HCT116 (cell line): Measurements from ENCODE around the gene BAIAP2L2. TPM values are rescaled to one million over a fixed set of nuclear protein-coding genes. Genes with fewer than 3 reads are reported as not detected.

Experiments
- ATAC-seq: fragments of 200-7000 bp; cut with Tn5 transposase; 2 replicates; pipeline ENCODE4 v1.9.1; 2020; ENCODE audit warnings: mild to moderate bottlenecking, moderate library complexity
- BruUV-seq: library from RNA; stranded (reverse); fragments of 400-500 nt; replicated peaks from 2 replicates; lab custom pipeline; 2021; lab: Mats Ljungman, UMichigan
- CTCF ChIA-PET: fragments of 300-600 bp; sonication (Branson Sonifier 250); formaldehyde crosslinking; loops from one replicate; lab custom pipeline; 2021; ENCODE audit warnings: antibody characterized with exemption; lab: Charles Lee
- POLR2A ChIA-PET: fragments of 300-600, 350-600 bp; sonication (Branson Sonifier 250); formaldehyde crosslinking; loops from one replicate; lab custom pipeline; 2021; ENCODE audit warnings: antibody characterized with exemption; lab: Charles Lee
- RAD21 ChIA-PET, 2 experiments: fragments of 300-600 bp; sonication (Branson Sonifier 250); formaldehyde crosslinking; loops; one replicate each; lab custom pipeline; 2023; ENCODE audit warnings: low total read pairs in 2 of 2; ENCODE audit not compliant: uncharacterized antibody in 2 of 2, unreplicated experiment in 2 of 2, low non-redundant PET in 1 of 2; lab: Charles Lee
- DNase-seq: peaks from one replicate; pipeline ENCODE4 v3.0.0-alpha.2; 2010; ENCODE audit warnings: low read depth, low spot score
- H2AFZ ChIP-seq: fragments of 200-600 bp; shearing (Covaris generic), sonication (generic); 2 replicates; pipeline ENCODE4 v1.6.1; 2017; ENCODE audit warnings: low read depth, mixed run types, mixed read lengths, antibody characterized with exemption, low read length; ENCODE audit not compliant: poor library complexity, severe bottlenecking
- H3K27ac ChIP-seq: 2 replicates; pipeline ENCODE4 v1.5.1; 2012; ENCODE audit warnings: low read depth, low read length
- H3K27me3 ChIP-seq: fragments of 200-600 bp; sonication (generic); 2 replicates; pipeline ENCODE4 v1.6.1; 2016; ENCODE audit warnings: mixed run types, low read length, mixed read lengths; ENCODE audit not compliant: insufficient read depth
- H3K36me3 ChIP-seq, 2 experiments: fragments of 200-500 bp in 1 of 2; fragments of 200-600 bp in 1 of 2; sonication (Bioruptor generic) in 1 of 2; sonication (generic) in 1 of 2; 2 replicates each; pipeline versions ENCODE4 v1.5.1 to v1.6.1; 2014 to 2016; ENCODE audit warnings: low read length in 2 of 2, inconsistent platforms in 1 of 2, mixed read lengths in 1 of 2, mixed run types in 1 of 2; ENCODE audit not compliant: insufficient read depth in 2 of 2, control insufficient read depth in 1 of 2
- H3K4me1 ChIP-seq, 2 experiments: fragments of 200-600 bp in 1 of 2; sonication (generic) in 1 of 2; 2 replicates each; pipeline versions ENCODE4 v1.5.1 to v1.6.1; 2012 to 2017; ENCODE audit warnings: low read length in 2 of 2, inconsistent platforms in 1 of 2, mild to moderate bottlenecking in 1 of 2, mixed read lengths in 1 of 2, mixed run types in 1 of 2, moderate library complexity in 1 of 2; ENCODE audit not compliant: insufficient read depth in 2 of 2, control insufficient read depth in 1 of 2
- H3K4me2 ChIP-seq: fragments of 200-600 bp; sonication (generic); 2 replicates; pipeline ENCODE4 v1.6.1; 2017; ENCODE audit warnings: mixed run types, low read length, mixed read lengths
- H3K4me3 ChIP-seq, 2 experiments: fragments of 200-600 bp in 1 of 2; sonication (generic) in 1 of 2; replicated peaks in 1 of 2; 2 replicates each; pipeline ENCODE4 v1.5.1; 2011 to 2016; ENCODE audit warnings: low read length in 2 of 2, control low read depth in 1 of 2, low read depth in 1 of 2, mild to moderate bottlenecking in 1 of 2, mixed read lengths in 1 of 2, mixed run types in 1 of 2
- H3K79me2 ChIP-seq: fragments of 200-600 bp; sonication (generic); 2 replicates; pipeline ENCODE4 v1.6.1; 2017; ENCODE audit warnings: mild to moderate bottlenecking, mixed run types, low read length, moderate library complexity, mixed read lengths; ENCODE audit not compliant: insufficient read depth
- H3K9ac ChIP-seq: fragments of 200-600 bp; sonication (generic); 2 replicates; pipeline ENCODE4 v1.6.1; 2016; ENCODE audit warnings: low read length, mixed read lengths
- H3K9me2 ChIP-seq: fragments of 200-600 bp; sonication (generic), shearing (Covaris generic); 2 replicates; pipeline ENCODE4 v1.6.1; 2017; ENCODE audit warnings: mixed run types, mild to moderate bottlenecking, moderate library complexity; ENCODE audit not compliant: insufficient read depth
- H3K9me3 ChIP-seq, 2 experiments: fragments of 200-500 bp in 1 of 2; fragments of 200-600 bp in 1 of 2; sonication (Bioruptor generic) in 1 of 2; sonication (generic) in 1 of 2; 2 replicates each; pipeline ENCODE4 v1.6.1; 2014 to 2017; ENCODE audit warnings: low read length in 2 of 2, mixed read lengths in 2 of 2, inconsistent platforms in 1 of 2, low read depth in 1 of 2, mild to moderate bottlenecking in 1 of 2, mixed run types in 1 of 2, moderate library complexity in 1 of 2; ENCODE audit not compliant: control insufficient read depth in 1 of 2, insufficient read depth in 1 of 2
- H4K20me1 ChIP-seq: fragments of 200-600 bp; sonication (generic), shearing (Covaris generic); 2 replicates; pipeline ENCODE4 v1.6.1; 2017; ENCODE audit warnings: mixed run types, mild to moderate bottlenecking, moderate library complexity; ENCODE audit not compliant: insufficient read depth
- CBX3 ChIP-seq: IDR thresholded peaks from 2 replicates; pipeline ENCODE4 v1.6.1; 2012; ENCODE audit warnings: low read depth
- EZH2phosphoT487 ChIP-seq: fragments of 200-600 bp; IDR thresholded peaks from 2 replicates; pipeline ENCODE4 v1.6.1; 2018; ENCODE audit warnings: antibody characterized with exemption, borderline replicate concordance
- FOSL1 ChIP-seq: IDR thresholded peaks from 2 replicates; pipeline ENCODE4 v1.6.1; 2012; ENCODE audit warnings: low read depth
- POLR2A ChIP-seq: IDR thresholded peaks from 2 replicates; pipeline ENCODE4 v1.7.0; 2011; ENCODE audit warnings: borderline replicate concordance; ENCODE audit not compliant: insufficient read depth, insufficient read length; ENCODE audit errors: extremely low read depth
- RAD21 ChIP-seq: IDR thresholded peaks from 2 replicates; pipeline ENCODE4 v1.6.1; 2012; ENCODE audit warnings: low read depth, mild to moderate bottlenecking
- SP1 ChIP-seq: IDR thresholded peaks from 2 replicates; pipeline ENCODE4 v1.6.1; 2012; ENCODE audit warnings: low read depth
- TCF7L2 ChIP-seq: IDR thresholded peaks from 2 replicates; pipeline ENCODE4 v1.7.0; 2011; ENCODE audit warnings: borderline replicate concordance, inconsistent platforms; ENCODE audit not compliant: insufficient read depth, insufficient read length; ENCODE audit errors: extremely low read depth
- ZFX ChIP-seq: fragments of 450-650 bp; IDR thresholded peaks from 2 replicates; pipeline ENCODE4 v1.6.1; 2017
- ZNF274 ChIP-seq: fragments of 200-500 bp; sonication (Bioruptor generic); IDR thresholded peaks from 2 replicates; pipeline ENCODE4 v1.6.1; 2014; ENCODE audit warnings: mild to moderate bottlenecking, low read depth, low read length, inconsistent platforms
- intact Hi-C: fragments of 100-400 bp; cut with micrococcal nuclease; formaldehyde crosslinking; loops from 2 replicates; pipeline ENCODE4 v1.10.0; 2022
- total RNA-seq: library from RNA; stranded (reverse); gene quantifications from one replicate; pipeline ENCODE4 v1.2.1, GENCODE V29; 2021; ENCODE audit not compliant: unreplicated experiment
- TF ChIP-seq, protein P1 (sequence below): IDR thresholded peaks from 2 replicates; pipeline ENCODE4 v1.6.1; 2012
- TF ChIP-seq, protein P2 (sequence below): IDR thresholded peaks from 2 replicates; pipeline ENCODE4 v1.6.1; 2011; ENCODE audit warnings: mild to moderate bottlenecking, low read length, moderate library complexity; ENCODE audit not compliant: insufficient replicate concordance; ENCODE audit errors: extremely low read depth

The BAIAP2L2 gene
- total RNA-seq, 1 experiment from 2014 or later = 1.0 TPM

- Histone ChIP-seq H3K9ac (no peak overlapping the region), H4K20me1 (no peaks in the 10 kb centered on the region), H3K27me3 (no peaks in the 10 kb centered on the region), H3K4me3 (no peak overlapping the region), H3K4me1 (peaks cover 3 to 13% of the 10 kb centered on the region in 2 experiments; a peak in 3 of 4 replicates), H3K79me2 (no peaks in the 10 kb centered on the region), H3K4me2 (no peak overlapping the region), H3K9me3 (no peaks in the 10 kb centered on the region), H2AFZ (no peak overlapping the region), H3K36me3 (no peaks in the 10 kb centered on the region), H3K9me2 (no peaks in the 10 kb centered on the region), H3K27ac (no peak overlapping the region)
- CTCF ChIA-PET = interaction anchor here (0.6 to 6.8 kb wide), 3 partner anchors 11 to 108 kb away, joined by 3 to 37 read pairs (median 6); no protein-coding TSS in a partner anchor
- TF ChIP-seq EZH2phosphoT487 (no peak), FOSL1 (no peak), RAD21 (no peak), ZFX (no peak), POLR2A (no peak)
- POLR2A ChIA-PET = interaction anchor here (0.9 to 1.5 kb wide), 2 partner anchors 52 to 377 kb away, joined by 3 to 5 read pairs; no protein-coding TSS in a partner anchor
- ATAC-seq (no peak), DNase-seq (no peak)
- RAD21 ChIA-PET = interaction anchor here (1.2 to 1.5 kb wide), 2 partner anchors 51 to 52 kb away, joined by 4 to 6 read pairs; no protein-coding TSS in a partner anchor
- intact Hi-C loops = loop anchor here (5.0 kb wide), 1 partner anchor 51 kb away; no protein-coding TSS in a partner anchor
- BruUV-seq = no TSS peak
Measured at GRCh38 chr22:38103641-38104040, 6.8 kb downstream of the BAIAP2L2 start.

DNA sequence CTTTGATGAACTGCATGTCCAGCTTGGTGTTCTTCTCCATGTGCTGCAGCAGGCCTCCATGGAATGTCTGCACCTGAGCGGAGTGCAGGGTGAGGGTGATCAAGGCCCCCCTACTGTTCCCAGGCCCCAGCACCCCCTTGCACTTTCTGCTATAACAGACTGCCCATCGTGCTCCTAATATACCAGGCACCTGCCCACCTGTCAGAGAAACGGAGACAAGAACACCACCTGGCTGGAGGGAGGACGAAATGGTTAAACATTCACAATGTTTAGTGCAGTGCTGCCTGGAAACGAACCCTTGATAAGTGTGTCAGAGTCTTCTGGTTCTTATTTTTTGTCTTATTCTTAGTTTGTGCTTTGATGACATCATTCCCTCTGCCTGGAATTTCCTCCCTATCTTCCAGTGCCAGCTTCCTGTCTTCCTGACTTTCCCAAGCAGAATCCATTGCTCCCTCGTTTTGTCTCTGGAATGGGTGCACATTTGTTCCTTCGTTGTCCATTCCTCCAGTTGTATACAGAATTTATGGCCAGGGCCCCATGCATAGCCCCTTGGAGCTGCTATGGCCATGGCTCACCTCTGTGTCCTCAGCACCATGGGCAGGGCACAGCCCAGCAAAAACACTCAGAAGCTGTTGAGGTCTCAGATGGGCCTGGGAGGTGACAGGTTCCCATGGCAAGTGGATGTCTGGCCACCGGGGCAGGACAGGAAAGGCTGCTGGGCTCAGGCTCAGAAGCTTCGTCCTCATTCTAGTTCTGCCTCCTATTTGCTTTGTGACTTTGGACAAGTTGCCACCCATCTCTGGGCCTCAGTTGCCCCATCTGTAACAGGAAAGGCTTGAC, 11.9 kb downstream of the BAIAP2L2 start:
- no peaks in the 10 kb centered on the region for H3K27me3 ChIP-seq
- no peaks in the 10 kb centered on the region for H3K36me3 ChIP-seq
- DNase-seq (no peak), ATAC-seq (no peak)
- H3K4me1 ChIP-seq = peaks cover 3 to 11% of the 10 kb centered on the region in 2 experiments; a peak in 2 of 4 replicates
- H3K9me2 ChIP-seq = no peaks in the 10 kb centered on the region
- no peaks in the 10 kb centered on the region for H3K79me2 ChIP-seq
- ChIA-PET CTCF (interaction anchor here (0.6 to 3.0 kb wide), 8 partner anchors 10 to 132 kb away, joined by 3 to 11 read pairs (median 6); no protein-coding TSS in a partner anchor), RAD21 (interaction anchor here (0.5 to 1.2 kb wide), 7 partner anchors 42 to 477 kb away, joined by 3 to 5 read pairs (median 4); partner anchors contain the start of gene PICK1 (in 1 of the 2)), POLR2A (interaction anchor here (0.6 kb wide), 1 partner anchor 469 kb away, joined by 4 read pairs; no protein-coding TSS in a partner anchor)
- no peak overlapping the region for H3K9ac ChIP-seq
- H3K4me3 ChIP-seq = no peak overlapping the region
- no peaks in the 10 kb centered on the region for H3K9me3 ChIP-seq
- intact Hi-C loops = no loop called here
- BruUV-seq = no TSS peak
- no peak overlapping the region for H3K27ac ChIP-seq
- no peaks in the 10 kb centered on the region for H4K20me1 ChIP-seq
- H2AFZ ChIP-seq = no peak overlapping the region
- H3K4me2 ChIP-seq = no peak overlapping the region
- TF ChIP-seq, protein P1, sequence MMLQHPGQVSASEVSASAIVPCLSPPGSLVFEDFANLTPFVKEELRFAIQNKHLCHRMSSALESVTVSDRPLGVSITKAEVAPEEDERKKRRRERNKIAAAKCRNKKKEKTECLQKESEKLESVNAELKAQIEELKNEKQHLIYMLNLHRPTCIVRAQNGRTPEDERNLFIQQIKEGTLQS = no peak
- TF ChIP-seq ZNF274 (no peak), CBX3 (no peak), RAD21 (no peak), TCF7L2 (no peak), SP1 (no peak), EZH2phosphoT487 (no peak), FOSL1 (no peak), ZFX (no peak)
- TF ChIP-seq, protein P2, sequence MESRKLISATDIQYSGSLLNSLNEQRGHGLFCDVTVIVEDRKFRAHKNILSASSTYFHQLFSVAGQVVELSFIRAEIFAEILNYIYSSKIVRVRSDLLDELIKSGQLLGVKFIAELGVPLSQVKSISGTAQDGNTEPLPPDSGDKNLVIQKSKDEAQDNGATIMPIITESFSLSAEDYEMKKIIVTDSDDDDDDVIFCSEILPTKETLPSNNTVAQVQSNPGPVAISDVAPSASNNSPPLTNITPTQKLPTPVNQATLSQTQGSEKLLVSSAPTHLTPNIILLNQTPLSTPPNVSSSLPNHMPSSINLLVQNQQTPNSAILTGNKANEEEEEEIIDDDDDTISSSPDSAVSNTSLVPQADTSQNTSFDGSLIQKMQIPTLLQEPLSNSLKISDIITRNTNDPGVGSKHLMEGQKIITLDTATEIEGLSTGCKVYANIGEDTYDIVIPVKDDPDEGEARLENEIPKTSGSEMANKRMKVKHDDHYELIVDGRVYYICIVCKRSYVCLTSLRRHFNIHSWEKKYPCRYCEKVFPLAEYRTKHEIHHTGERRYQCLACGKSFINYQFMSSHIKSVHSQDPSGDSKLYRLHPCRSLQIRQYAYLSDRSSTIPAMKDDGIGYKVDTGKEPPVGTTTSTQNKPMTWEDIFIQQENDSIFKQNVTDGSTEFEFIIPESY = no peak
